Central memory CD8-positive, alpha-beta T cell (primary cell): ENCODE data around the gene HEATR3.
"Not testable (repeated sequence)": the region's sequence is repeated elsewhere in the genome, so short reads cannot be mapped to it uniquely, and the experiment has no call there.

Source experiments
- ATAC-seq: fragments of 150-1000 bp; cut with Tn5 transposase; replicated peaks from 2 replicates; pipeline ENCODE4 v1.10.0; 2022; ENCODE audit warnings: mild to moderate bottlenecking, moderate FRiP score, moderate number of reproducible peaks; ENCODE audit not compliant: poor library complexity, severe bottlenecking; ENCODE audit errors: extremely low read depth
- DNase-seq, 2 donors: peaks; one replicate each; pipeline ENCODE4 v3.0.0; 2021; ENCODE audit warnings: low spot score in 2 of 2
- H3K27ac Mint-ChIP-seq: one replicate; pipeline ENCODE4 v1.8.0; 2022; ENCODE audit warnings: low read depth, mild to moderate bottlenecking, moderate library complexity, mixed read lengths
- H3K27me3 Mint-ChIP-seq: one replicate; pipeline ENCODE4 v1.8.0; 2022; ENCODE audit warnings: mixed read lengths
- H3K36me3 Mint-ChIP-seq: one replicate; pipeline ENCODE4 v1.8.0; 2022; ENCODE audit warnings: mild to moderate bottlenecking, moderate library complexity, mixed read lengths; ENCODE audit not compliant: insufficient read depth
- H3K4me1 Mint-ChIP-seq: one replicate; pipeline ENCODE4 v1.8.0; 2022; ENCODE audit warnings: mixed read lengths
- H3K4me3 Mint-ChIP-seq: one replicate; pipeline ENCODE4 v1.8.0; 2022; ENCODE audit warnings: mild to moderate bottlenecking, moderate library complexity, mixed read lengths
- H3K9me3 Mint-ChIP-seq: one replicate; pipeline ENCODE4 v1.8.0; 2022; ENCODE audit warnings: mixed read lengths

HEATR3 gene

DNA sequence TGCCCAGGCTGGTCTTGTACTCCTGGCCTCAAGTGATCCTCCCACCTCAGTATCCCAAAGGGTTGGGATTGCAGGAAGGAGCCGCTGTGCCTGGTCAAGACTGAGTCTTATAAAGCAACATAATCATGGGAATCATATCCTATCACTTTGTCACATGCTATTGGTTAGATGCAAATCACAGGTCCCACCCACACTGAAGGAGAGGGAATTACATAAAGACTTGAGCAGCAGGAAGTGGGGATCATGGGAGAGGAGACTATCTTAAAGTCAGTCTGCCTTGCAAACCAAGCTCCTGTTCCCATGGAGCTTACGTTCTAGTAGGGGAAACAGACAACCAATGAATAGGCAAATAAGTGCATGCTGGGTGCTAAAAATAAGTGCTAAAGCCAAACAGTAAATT lies 59.0 kb downstream of the HEATR3 start:
- no peaks in the 10 kb centered on the region for H3K9me3 Mint-ChIP-seq
- no peaks in the 10 kb centered on the region for H3K36me3 Mint-ChIP-seq
- ATAC-seq = no peak
- DNase-seq = no peak
- no peak overlapping the region for H3K27ac Mint-ChIP-seq
- no peaks in the 10 kb centered on the region for H3K27me3 Mint-ChIP-seq
- no peak overlapping the region for H3K4me3 Mint-ChIP-seq
- peaks cover 9% of the 10 kb centered on the region for H3K4me1 Mint-ChIP-seq

DNA sequence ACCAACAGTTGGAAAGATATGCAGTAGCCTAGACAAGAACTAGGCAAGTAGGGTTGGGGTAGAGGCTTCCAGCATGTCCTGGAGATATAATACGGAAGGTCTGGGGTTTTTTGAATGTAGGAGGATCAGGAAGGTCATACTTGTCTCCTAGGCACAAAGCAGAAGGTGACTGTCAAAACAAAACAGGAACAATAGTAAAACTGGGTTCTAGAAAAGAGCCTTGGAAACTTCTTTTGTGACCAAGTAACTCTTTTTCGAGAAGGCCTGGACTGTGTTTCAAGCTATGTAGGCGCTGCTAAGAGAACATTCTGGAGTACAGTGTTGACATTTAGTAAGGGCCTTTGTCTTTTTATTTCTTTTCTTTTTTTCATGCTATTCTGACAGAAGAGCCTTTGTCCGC lies 60.4 kb downstream of the HEATR3 start:
- H3K36me3 Mint-ChIP-seq = no peaks in the 10 kb centered on the region
- no peak overlapping the region for H3K4me3 Mint-ChIP-seq
- H3K27ac Mint-ChIP-seq = no peak overlapping the region
- H3K4me1 Mint-ChIP-seq = peaks cover 9% of the 10 kb centered on the region
- ATAC-seq = no peak
- H3K9me3 Mint-ChIP-seq = no peaks in the 10 kb centered on the region
- no peak for DNase-seq
- no peaks in the 10 kb centered on the region for H3K27me3 Mint-ChIP-seq

DNA sequence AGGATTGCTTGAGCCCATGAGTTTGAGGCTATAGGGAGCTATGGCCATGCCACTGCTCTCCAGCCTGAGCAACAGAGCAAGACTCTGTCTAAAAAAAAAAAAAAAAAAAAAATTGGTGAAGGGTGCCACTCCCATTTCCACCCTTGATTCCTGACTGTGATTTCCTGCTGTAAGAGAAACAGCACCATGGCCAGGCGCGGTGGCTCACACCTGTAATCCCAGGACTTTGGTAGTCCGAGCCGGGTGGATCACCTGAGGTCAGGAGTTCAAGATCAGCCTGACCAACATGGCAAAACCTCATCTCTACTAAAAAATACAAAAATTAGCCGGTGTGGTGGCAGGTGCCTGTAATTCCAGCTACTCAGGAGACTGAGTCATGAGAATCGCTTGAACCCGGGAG lies 66.8 kb downstream of the HEATR3 start:
- not testable (repeated sequence) for DNase-seq, H3K4me3 Mint-ChIP-seq, H3K27me3 Mint-ChIP-seq, H3K4me1 Mint-ChIP-seq, H3K27ac Mint-ChIP-seq, ATAC-seq, H3K9me3 Mint-ChIP-seq, H3K36me3 Mint-ChIP-seq

DNA sequence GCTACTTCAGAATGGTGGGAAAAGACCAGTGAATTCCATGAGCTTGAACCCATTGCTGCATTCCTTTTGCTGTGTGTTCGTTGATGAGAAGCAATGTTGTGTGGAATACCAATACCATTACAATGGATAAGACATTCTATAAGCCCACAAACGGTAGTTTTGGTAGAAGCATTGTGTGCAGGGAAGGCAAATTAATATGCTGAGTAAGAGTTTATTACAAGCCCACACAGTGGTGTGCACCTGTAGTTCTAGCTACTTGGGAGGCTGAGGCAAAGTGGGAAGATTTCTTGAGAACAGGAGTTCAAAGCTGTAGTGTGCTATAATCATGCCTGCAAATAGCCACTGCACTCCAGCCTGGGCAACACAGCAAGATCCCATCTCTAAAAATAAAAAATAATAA lies 67.4 kb downstream of the HEATR3 start:
- Mint-ChIP-seq H3K4me1 (no peaks in the 10 kb centered on the region), H3K27me3 (no peaks in the 10 kb centered on the region), H3K27ac (no peak overlapping the region), H3K36me3 (peaks cover under 1% of the 10 kb centered on the region), H3K4me3 (no peak overlapping the region), H3K9me3 (no peaks in the 10 kb centered on the region)
- ATAC-seq = no peak
- DNase-seq = no peak

DNA sequence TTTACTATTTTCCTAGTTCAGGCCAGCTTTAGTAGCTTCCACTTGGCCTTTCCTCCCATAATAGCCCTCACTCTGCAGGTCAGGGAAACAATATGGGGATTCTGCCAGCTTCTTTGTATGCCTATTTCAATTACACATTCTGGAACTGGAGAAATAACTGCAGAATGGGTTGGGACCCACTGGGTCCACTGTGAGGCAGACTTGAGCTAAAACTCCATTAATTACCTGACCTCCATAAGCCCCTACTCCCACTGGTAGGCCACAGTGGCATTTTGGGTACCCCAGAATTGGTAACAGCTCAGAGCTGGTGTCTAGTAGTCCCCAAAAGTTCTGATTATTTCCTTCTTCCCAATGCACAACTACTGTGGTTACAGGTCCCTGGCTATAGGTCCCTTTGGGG lies 70.6 kb downstream of the HEATR3 start:
- Mint-ChIP-seq H3K4me1 (no peaks in the 10 kb centered on the region), H3K4me3 (no peak overlapping the region), H3K36me3 (peaks cover 2% of the 10 kb centered on the region), H3K27ac (no peak overlapping the region), H3K27me3 (no peaks in the 10 kb centered on the region), H3K9me3 (no peaks in the 10 kb centered on the region)
- DNase-seq (no peak), ATAC-seq (no peak)

DNA sequence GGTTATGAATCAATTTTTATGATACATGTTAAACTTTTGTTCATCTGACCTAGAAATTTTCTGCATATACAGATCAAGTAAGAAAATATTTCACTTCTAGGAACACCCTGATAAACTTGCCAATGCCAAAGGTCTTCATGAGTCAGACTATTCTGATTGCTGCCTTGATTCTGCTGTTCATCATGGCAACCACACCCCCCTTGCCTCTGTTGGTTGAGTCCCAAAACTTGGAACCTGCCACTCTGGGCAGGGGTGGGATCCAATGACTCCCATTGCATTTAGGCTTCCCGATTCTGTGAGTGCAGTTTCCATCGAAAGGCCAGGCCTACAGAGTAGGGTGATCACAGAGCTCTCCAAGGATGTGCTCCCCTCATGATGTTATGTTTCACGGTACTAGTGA lies 71.5 kb downstream of the HEATR3 start:
- ATAC-seq (no peak), DNase-seq (no peak)
- Mint-ChIP-seq H3K4me3 (no peak overlapping the region), H3K27me3 (no peaks in the 10 kb centered on the region), H3K27ac (no peak overlapping the region), H3K9me3 (no peaks in the 10 kb centered on the region), H3K36me3 (peaks cover 2% of the 10 kb centered on the region), H3K4me1 (no peaks in the 10 kb centered on the region)

DNA sequence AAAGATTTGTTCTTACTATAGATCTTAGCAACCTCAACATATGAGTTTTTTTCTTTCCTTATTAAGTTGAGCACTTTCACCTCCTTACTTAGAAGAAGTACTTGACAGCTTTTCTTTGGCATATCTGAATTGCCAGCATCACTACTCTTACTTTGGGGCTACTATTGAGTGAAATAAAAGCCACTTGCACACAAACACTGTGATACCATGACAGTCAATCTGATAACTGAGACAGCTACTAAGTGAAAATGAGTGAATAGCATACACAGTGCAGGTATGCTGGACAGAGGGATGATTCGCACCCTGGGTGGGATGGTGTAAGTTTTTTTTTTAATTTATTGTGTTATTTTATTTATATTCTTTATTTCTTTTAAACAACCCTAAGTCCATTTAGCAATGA lies 73.8 kb downstream of the HEATR3 start:
- H3K9me3 Mint-ChIP-seq = no peaks in the 10 kb centered on the region
- H3K36me3 Mint-ChIP-seq = peaks cover 2% of the 10 kb centered on the region
- no peak for DNase-seq
- H3K4me3 Mint-ChIP-seq = no peak overlapping the region
- no peaks in the 10 kb centered on the region for H3K4me1 Mint-ChIP-seq
- no peaks in the 10 kb centered on the region for H3K27me3 Mint-ChIP-seq
- no peak overlapping the region for H3K27ac Mint-ChIP-seq
- no peak for ATAC-seq

DNA sequence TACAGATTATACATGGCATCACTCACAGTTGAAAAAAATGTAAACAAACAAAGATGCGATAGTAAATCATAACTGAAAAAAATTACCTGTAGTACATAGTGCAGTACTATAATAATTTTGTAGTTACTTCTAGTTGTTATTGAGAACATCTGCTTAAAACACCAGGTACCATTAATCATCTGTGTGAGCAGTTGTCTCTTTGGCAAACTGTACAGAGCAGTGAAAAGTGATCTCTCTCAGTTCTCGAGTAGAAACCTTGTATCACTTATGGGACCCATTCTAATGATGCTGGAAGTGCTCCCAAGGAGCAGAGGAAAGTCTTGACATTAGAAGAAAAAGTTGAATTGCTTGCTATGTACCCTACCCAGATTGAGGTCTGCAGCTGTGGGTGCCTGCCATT lies 78.4 kb downstream of the HEATR3 start:
- DNase-seq (no peak), ATAC-seq (no peak)
- Mint-ChIP-seq H3K36me3 (peaks cover 2% of the 10 kb centered on the region), H3K9me3 (no peaks in the 10 kb centered on the region), H3K27me3 (no peaks in the 10 kb centered on the region), H3K4me1 (no peaks in the 10 kb centered on the region), H3K4me3 (no peak overlapping the region), H3K27ac (no peak overlapping the region)

DNA sequence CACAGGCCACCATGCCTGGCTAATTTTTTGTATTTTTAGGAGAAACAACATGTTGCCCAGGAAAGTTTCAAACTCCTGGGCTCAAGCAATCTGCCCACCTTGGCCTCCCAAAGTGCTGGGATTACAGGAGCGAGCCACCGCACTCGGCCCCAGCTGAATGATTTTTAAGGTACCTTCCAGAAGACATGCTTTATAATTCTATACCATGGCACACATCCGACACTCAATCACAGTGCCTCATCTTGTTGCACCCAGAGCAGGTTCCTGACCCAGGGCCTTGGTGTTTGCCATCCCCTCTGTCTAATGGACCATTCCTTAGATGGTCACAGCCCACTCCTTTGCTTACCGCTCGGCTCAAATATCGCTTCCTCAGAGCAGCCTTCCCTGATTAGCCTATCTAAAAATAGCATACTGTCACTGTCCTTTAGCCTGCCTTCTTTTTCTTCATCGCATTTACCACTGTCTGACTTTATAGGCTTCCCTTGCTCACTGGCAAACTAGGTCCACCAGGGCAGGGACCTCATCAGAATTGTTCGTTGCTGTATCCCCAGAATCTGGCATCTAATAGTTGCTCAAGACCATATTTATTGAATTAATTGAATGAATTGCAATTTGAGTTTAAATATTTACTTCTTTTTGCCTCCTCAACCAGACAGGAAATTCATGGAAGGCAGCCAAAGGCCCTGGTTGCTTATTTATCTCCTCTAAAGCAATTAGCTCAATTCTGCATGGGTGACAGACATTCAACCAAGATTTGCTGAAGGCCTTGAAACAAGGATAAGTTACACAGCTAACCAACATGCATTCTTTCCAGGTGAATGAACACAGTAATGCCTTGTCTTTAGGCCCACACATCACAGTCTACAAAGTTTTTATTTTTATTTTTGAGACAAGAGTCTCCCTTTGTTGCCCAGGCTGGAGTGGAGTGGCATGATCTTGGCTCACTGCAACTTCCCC lies 81.0 kb downstream of the HEATR3 start:
- DNase-seq = no peak
- Mint-ChIP-seq H3K4me1 (peaks cover 2% of the 10 kb centered on the region), H3K9me3 (no peaks in the 10 kb centered on the region), H3K27ac (no peak overlapping the region), H3K4me3 (no peak overlapping the region), H3K36me3 (peaks cover 2% of the 10 kb centered on the region), H3K27me3 (no peaks in the 10 kb centered on the region)
- no peak for ATAC-seq

DNA sequence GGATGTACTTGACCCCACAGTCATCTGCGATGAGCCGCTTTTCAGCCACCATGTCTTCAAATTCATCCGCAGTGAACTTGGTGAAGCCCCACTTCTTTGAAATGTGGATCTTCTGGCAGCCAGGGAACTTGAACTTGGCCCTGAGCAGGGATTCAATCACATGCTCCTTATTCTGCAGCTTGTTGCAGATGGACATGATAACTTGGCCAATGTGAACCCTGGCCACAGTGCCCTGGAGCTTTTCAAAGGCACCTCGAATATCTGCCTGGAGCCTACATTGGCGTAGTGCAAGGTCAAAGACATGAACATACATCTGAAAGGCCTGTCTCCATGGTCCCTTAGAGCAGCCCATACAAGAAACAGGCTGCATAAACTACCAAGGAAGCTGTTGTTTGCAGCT lies 85.6 kb downstream of the HEATR3 start:
- DNase-seq = no peak
- Mint-ChIP-seq H3K4me3 (no peak overlapping the region), H3K9me3 (no peaks in the 10 kb centered on the region)

DNA sequence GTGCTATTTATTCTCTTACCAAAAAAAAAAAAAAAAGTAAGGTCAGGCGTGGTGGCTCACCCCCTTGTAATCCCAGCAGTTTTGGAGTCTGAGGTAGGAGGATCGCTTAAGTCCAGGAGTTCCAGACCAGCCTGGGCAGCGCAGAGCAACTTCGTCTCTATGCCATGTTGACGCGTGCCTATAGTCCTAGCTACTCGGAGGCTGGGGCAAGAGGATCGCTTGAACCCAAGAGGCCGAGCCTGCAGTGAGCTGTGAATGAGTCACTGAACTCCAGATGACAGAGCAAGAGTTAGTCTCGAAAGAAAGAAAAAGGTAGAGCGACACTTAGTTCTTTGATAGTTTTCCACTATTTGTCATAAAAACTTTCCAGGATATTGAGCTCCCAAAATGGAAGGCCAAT lies 86.0 kb downstream of the HEATR3 start:
- no peak for DNase-seq
- ATAC-seq = no peak
- Mint-ChIP-seq H3K9me3 (no peaks in the 10 kb centered on the region), H3K27me3 (no peaks in the 10 kb centered on the region), H3K4me3 (peak overlapping the region; percentile 83), H3K4me1 (peaks cover 30% of the 10 kb centered on the region), H3K36me3 (peaks cover 14% of the 10 kb centered on the region), H3K27ac (peak overlapping the region; percentile 92)

More for the DNA sequence above, 85.6 kb downstream of the HEATR3 start:
- H3K36me3 Mint-ChIP-seq = peaks cover 14% of the 10 kb centered on the region
- no peaks in the 10 kb centered on the region for H3K27me3 Mint-ChIP-seq
- no peak for ATAC-seq
- H3K4me1 Mint-ChIP-seq = peaks cover 26% of the 10 kb centered on the region
- no peak overlapping the region for H3K27ac Mint-ChIP-seq

DNA sequence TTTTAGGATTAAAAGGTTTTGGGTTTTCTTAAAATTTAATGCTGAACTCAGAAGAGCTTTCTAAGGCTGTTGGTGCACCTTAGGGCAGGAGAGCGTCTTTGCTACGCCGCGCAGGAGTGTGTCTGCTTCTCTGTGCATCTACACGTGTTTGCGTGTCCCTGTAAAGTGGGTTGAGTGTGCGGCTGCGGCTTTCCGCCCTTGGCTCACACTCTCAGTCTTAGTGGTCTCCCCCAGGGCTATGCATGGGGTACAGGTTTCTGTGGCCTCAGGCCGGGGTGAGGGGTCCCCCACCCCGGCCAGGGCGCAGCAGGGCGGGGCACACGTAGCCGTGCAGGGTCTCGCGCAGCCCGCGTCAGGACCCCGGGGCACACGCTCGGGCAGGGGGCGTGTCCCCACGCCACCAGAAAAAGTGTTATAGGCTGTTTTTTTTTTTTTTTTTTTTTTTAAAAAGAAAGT lies 86.6 kb downstream of the HEATR3 start:
- H3K4me3 Mint-ChIP-seq = peak overlapping the region; percentile 83
- ATAC-seq = peak; percentile 57
- peaks cover 35% of the 10 kb centered on the region for H3K4me1 Mint-ChIP-seq
- no peaks in the 10 kb centered on the region for H3K9me3 Mint-ChIP-seq
- H3K27ac Mint-ChIP-seq = peak overlapping the region; percentile 92
- DNase-seq = peak; percentile 54 to 66
- no peaks in the 10 kb centered on the region for H3K27me3 Mint-ChIP-seq
- peaks cover 14% of the 10 kb centered on the region for H3K36me3 Mint-ChIP-seq
